Left colon (tissue), 2 donors: ENCODE measurements around the gene CD1B. TPM values are rescaled to one million over a fixed set of nuclear protein-coding genes. Genes with fewer than 3 reads are reported as not detected.

Source experiments
- total RNA-seq, 2 donors: library from RNA; stranded (reverse); fragmentation: NEBNext Ultra II Directional; extraction: Animal tissue kit (Norgen Biotek cat#: 25700); gene quantifications; one replicate each; pipeline ENCODE4 v1.2.1, GENCODE V29; 2021
- donor health status: DM: no; HTN: no; CAD: no.
- donor health status: DM: yes; HTN: yes; CAD: no.

The CD1B gene
- total RNA-seq, 2 donors from 2014 or later, result not detected

Other genes starting within 250 kb of the CD1B start
- 1 to 10 TPM; 6.5 to 8.2 TPM for gene CD1D, start 150.6 kb downstream of the CD1B start, total RNA-seq
- gene CD1A, start 77.1 kb downstream of the CD1B start, total RNA-seq, result not detected
- under 1 TPM in 1 of 2 donors, not detected in 1; 0.95 TPM for gene CD1C, start 41.6 kb downstream of the CD1B start, total RNA-seq
- under 1 TPM in 1 of 2 donors, not detected in 1; 0.28 TPM for gene CD1E, start 22.4 kb upstream of the CD1B start, total RNA-seq
- not detected for gene OR10T2, start 67.9 kb upstream of the CD1B start, total RNA-seq
- not detected for gene OR10K2, start 94.7 kb upstream of the CD1B start, total RNA-seq
- gene OR10K1, start 130.3 kb upstream of the CD1B start, total RNA-seq, result not detected
- gene OR10R2, start 140.7 kb upstream of the CD1B start, total RNA-seq, result not detected
- not detected for gene OR6Y1, start 222.9 kb upstream of the CD1B start, total RNA-seq
- gene OR6P1, start 239.0 kb upstream of the CD1B start, total RNA-seq, result not detected
- not detected for gene OR10X1, start 248.4 kb upstream of the CD1B start, total RNA-seq